GM23248 (cell line): Measurements from ENCODE around the gene SRMS. TPM values are rescaled to one million over a fixed set of nuclear protein-coding genes. Genes with fewer than 3 reads are reported as not detected.

ENCODE experiments used
- DNase-seq: peaks from one replicate; pipeline ENCODE4 v3.0.0-alpha.2; 2015
- H2AFZ ChIP-seq: fragments of 200-600 bp; sonication (generic); 2 replicates; pipeline ENCODE4 v1.6.1; 2016; ENCODE audit warnings: antibody characterized with exemption
- H3F3A ChIP-seq: fragments of 200-600 bp; sonication (generic); 2 replicates; pipeline ENCODE4 v1.6.1; 2016; ENCODE audit warnings: mild to moderate bottlenecking, antibody characterized with exemption, mixed run types; ENCODE audit not compliant: insufficient read depth
- H3K27ac ChIP-seq: fragments of 200-600 bp; sonication (generic); 2 replicates; pipeline ENCODE4 v1.5.1; 2016; ENCODE audit warnings: mild to moderate bottlenecking
- H3K27me3 ChIP-seq: fragments of 200-600 bp; sonication (generic); replicated peaks from 2 replicates; pipeline ENCODE4 v1.6.1; 2016; ENCODE audit warnings: mild to moderate bottlenecking; ENCODE audit not compliant: insufficient read depth
- H3K36me3 ChIP-seq: fragments of 200-600 bp; sonication (generic); 2 replicates; pipeline ENCODE4 v1.6.1; 2016; ENCODE audit warnings: low read depth, mild to moderate bottlenecking
- H3K4me1 ChIP-seq: fragments of 200-600 bp; sonication (generic); 2 replicates; pipeline ENCODE4 v1.6.1; 2016; ENCODE audit warnings: mild to moderate bottlenecking; ENCODE audit not compliant: insufficient read depth
- H3K4me2 ChIP-seq: fragments of 200-600 bp; sonication (generic); one replicate; pipeline ENCODE4 v1.6.1; 2016; ENCODE audit warnings: mild to moderate bottlenecking; ENCODE audit not compliant: unreplicated experiment
- H3K4me3 ChIP-seq: fragments of 200-600 bp; sonication (generic); 2 replicates; pipeline ENCODE4 v1.5.1; 2016; ENCODE audit warnings: mild to moderate bottlenecking
- H3K79me2 ChIP-seq: fragments of 200-600 bp; sonication (generic); 2 replicates; pipeline ENCODE4 v1.6.1; 2016; ENCODE audit warnings: mild to moderate bottlenecking; ENCODE audit not compliant: insufficient read depth
- H3K9ac ChIP-seq: fragments of 200-600 bp; sonication (generic); 2 replicates; pipeline ENCODE4 v1.6.1; 2016; ENCODE audit warnings: mild to moderate bottlenecking
- H3K9me2 ChIP-seq: fragments of 200-600 bp; sonication (generic); 2 replicates; pipeline ENCODE4 v1.6.1; 2016; ENCODE audit warnings: mixed run types, mild to moderate bottlenecking, moderate library complexity; ENCODE audit not compliant: insufficient read depth
- H3K9me3 ChIP-seq: fragments of 200-600 bp; sonication (generic); one replicate; pipeline ENCODE4 v1.6.1; 2017; ENCODE audit warnings: low read depth
- H4K20me1 ChIP-seq: fragments of 200-600 bp; sonication (generic); 2 replicates; pipeline ENCODE4 v1.6.0; 2016; ENCODE audit not compliant: insufficient read depth
- EZH2 ChIP-seq: fragments of 200-600 bp; sonication (generic); IDR thresholded peaks from 2 replicates; pipeline ENCODE4 v1.6.1; 2018; ENCODE audit warnings: antibody characterized with exemption, mild to moderate bottlenecking; ENCODE audit not compliant: insufficient read depth, poor library complexity, severe bottlenecking
- EZH2phosphoT487 ChIP-seq: fragments of 200-600 bp; sonication (generic); IDR thresholded peaks from 2 replicates; pipeline ENCODE4 v1.6.1; 2018; ENCODE audit warnings: antibody characterized with exemption, moderate library complexity, mild to moderate bottlenecking, low read depth; ENCODE audit not compliant: insufficient read depth
- WGBS, 2 experiments: methylation state at CpG; one replicate each; pipeline ENCODE4 v1.1.6; 2015 to 2017; ENCODE audit warnings: low lambda C conversion rate in 2 of 2, low coverage in 1 of 2; ENCODE audit errors: missing lambda C conversion rate in 2 of 2; 5-methylcytosine and 5-hydroxymethylcytosine counted together
- in situ Hi-C: fragments of 300-500 bp; cut with MboI; formaldehyde crosslinking; loops from 2 replicates; pipeline ENCODE4 v1.15.0; 2020
- polyA plus RNA-seq: library from polyadenylated mRNA; unstranded; fragments of >200 nt; fragmentation: Nextera tagmentation; extraction: Ambion mirVana; gene quantifications from 2 replicates; pipeline ENCODE4 v1.2.1, GENCODE V29; 2016
- total RNA-seq: library from RNA; depleted of rRNA; stranded (reverse); fragments of >200 nt; shearing (Covaris generic); gene quantifications from 2 replicates; pipeline ENCODE4 v1.2.3, GENCODE V29; 2014

The SRMS gene
- total and polyA plus RNA-seq, 2 experiments from 2014 or later = not detected

DNA sequence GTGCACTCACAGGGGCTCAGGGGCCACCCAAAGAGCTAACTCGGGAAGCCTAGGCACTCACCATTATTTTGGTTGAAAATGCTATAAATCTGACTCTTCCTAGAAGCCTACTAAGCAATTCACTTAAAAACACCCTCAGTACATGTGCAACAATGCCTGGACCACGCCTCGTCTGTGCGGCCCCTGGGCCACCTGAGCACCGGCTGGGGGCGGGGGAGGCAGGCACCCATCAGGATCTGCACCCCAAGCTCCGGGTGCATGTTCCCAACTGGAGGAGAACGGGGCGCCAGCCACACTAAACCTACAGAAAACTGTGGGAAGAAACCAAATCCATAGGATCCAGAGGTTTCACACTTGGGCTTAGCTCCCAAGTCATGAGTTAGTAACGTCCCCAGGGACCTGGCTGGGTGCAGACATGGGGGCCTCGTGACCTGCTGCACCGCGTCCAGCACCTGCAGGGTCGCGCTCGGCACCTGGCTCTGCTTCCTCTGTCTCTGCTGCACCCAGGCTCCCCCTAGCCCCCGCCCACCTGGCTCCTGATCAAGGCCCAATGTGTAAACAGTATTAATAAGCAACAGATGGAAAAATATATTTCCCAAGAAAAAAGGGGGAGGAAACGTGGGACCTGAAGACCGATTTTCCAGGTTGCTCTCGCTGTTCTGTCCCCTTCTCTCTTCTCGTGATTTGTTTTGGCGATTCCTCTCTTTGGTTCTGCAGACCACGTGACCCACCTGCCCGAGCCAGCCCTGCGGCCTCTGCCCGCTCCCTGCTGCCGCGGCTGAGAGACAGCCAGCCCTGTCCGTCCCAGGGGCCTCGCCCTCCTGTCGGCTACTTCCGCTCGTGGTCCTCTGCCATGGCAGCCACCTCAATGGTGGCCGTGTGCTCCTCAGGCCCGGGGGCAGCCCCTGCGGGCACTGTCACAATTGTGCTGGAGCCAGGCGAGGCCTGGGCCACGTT lies 42.0 kb upstream of the SRMS start:
- 69 to 72% methylated on average over 38 of the region's 38 CpGs for WGBS, 2 experiments
- Histone ChIP-seq H3K9me3 (no peaks in the 10 kb centered on the region), H3F3A (peaks cover 6% of the 10 kb centered on the region; the same call in 1 of the 2 replicates), H3K4me2 (no peak overlapping the region), H2AFZ (no peak overlapping the region), H4K20me1 (no peaks in the 10 kb centered on the region), H3K27ac (no peak overlapping the region), H3K4me1 (peaks cover 8% of the 10 kb centered on the region), H3K9ac (no peak overlapping the region), H3K27me3 (no peaks in the 10 kb centered on the region), H3K79me2 (no peaks in the 10 kb centered on the region), H3K9me2 (no peaks in the 10 kb centered on the region), H3K4me3 (no peak overlapping the region), H3K36me3 (peaks cover 6% of the 10 kb centered on the region; the same call in 1 of the 2 replicates)
- TF ChIP-seq EZH2phosphoT487 = no peak
- TF ChIP-seq EZH2 = no peak
- in situ Hi-C loops = no loop called here
- no peak for DNase-seq

DNA sequence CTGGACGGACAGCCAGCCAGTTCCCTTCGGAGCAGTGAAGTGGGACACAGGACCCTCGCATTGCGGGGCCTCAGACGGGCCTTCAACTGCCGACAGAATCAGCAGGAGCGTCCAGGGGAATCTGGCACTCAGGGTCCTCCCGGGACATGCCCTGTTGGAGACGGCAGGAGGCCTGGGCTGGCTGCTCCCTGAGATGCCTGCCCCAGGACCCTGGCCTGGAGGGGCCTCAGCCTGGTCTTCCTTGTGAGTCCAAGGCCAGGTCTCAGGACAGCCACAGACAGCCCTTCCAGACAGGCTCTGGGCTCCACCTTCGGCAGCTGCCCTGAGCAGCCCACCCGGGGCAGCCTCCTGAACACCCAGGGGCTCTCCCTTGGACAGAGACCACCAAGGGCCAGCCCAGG lies 41.1 kb upstream of the SRMS start:
- Histone ChIP-seq H3K4me2 (no peak overlapping the region), H3K9ac (no peak overlapping the region), H3K79me2 (no peaks in the 10 kb centered on the region), H3K36me3 (peaks cover 6% of the 10 kb centered on the region; the same call in 1 of the 2 replicates), H3K27me3 (no peaks in the 10 kb centered on the region), H3K27ac (no peak overlapping the region), H3F3A (no peaks in the 10 kb centered on the region), H3K9me3 (no peaks in the 10 kb centered on the region), H4K20me1 (no peaks in the 10 kb centered on the region), H3K9me2 (no peaks in the 10 kb centered on the region), H2AFZ (no peak overlapping the region), H3K4me3 (no peak overlapping the region), H3K4me1 (no peaks in the 10 kb centered on the region)
- in situ Hi-C loops = no loop called here
- no peak for TF ChIP-seq EZH2
- TF ChIP-seq EZH2phosphoT487 = no peak
- no peak for DNase-seq
- 89 to 90% methylated on average over 10 to 11 of the region's 11 CpGs for WGBS, 2 experiments

DNA sequence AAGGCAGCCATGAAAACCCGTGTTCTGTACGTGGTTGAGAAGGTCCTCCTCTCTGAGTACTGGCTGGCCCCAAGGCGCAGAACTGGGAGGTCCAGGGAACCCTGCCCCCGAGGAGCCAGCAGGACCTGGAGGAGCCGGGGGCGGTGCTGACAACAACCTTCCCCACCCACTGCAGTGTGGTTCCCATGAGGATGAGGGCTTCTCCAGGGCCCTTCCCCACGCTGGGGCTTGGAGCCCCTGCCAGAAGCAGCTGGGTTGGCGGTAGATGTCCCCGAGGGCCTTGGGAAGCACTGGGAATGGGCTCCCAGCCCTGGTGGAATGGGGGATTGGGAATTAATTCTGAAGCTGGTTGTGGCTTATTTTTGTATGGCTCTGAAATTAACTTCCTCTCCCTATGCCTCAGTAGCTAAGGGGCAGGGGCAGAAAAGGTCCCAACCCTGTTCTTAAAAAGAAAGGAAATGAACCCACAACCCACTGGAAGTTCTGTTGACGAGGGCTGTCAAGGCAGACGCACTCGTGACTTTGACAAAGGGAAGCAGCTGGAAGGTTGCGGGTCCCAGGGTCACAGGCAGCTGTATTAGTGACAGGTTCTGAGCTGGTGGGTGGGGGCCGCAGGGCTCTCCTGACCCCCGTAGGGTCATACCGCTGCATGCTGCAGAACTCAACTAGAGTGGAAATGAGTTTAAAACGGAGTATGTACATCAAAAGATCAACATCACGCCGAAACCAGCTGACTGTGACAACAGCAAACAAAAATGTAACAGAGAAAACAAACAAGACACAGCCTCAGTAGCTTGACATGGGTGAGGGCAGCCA lies 40.4 kb upstream of the SRMS start:
- Histone ChIP-seq H3K4me3 (no peak overlapping the region), H3K27me3 (no peaks in the 10 kb centered on the region), H3K79me2 (no peaks in the 10 kb centered on the region), H3K4me1 (no peaks in the 10 kb centered on the region), H3F3A (no peaks in the 10 kb centered on the region), H3K9me2 (no peaks in the 10 kb centered on the region), H4K20me1 (no peaks in the 10 kb centered on the region), H3K27ac (no peak overlapping the region), H3K9ac (no peak overlapping the region), H3K4me2 (no peak overlapping the region), H2AFZ (no peak overlapping the region), H3K9me3 (no peaks in the 10 kb centered on the region), H3K36me3 (peaks cover 6% of the 10 kb centered on the region; the same call in 1 of the 2 replicates)
- 91 to 94% methylated on average over 19 of the region's 19 CpGs for WGBS, 2 experiments
- in situ Hi-C loops = no loop called here
- TF ChIP-seq EZH2 = no peak
- DNase-seq = no peak

DNA sequence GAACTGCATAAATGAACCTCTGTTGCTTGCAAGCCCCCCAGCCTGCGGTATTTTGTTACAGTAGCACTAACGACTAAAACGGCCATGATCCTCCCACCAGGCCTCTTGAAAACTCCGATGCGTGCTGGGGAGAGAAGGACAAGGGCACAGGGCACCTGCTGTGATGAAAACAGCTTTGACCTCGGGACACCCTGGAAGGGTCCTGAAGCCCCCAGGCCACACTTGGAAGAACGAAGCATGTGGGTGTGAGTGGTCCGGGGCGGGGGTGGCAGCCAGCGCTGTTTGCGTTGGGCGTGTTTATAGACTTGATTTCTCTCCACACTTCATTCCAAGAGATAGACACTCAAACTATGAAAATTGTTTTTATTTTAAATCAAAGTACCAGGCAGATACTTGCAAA lies 39.7 kb upstream of the SRMS start:
- Histone ChIP-seq H3K9me3 (no peaks in the 10 kb centered on the region), H3K27ac (no peak overlapping the region), H3K4me1 (no peaks in the 10 kb centered on the region), H3K9me2 (no peaks in the 10 kb centered on the region), H3K9ac (no peak overlapping the region), H3K27me3 (no peaks in the 10 kb centered on the region), H3K79me2 (no peaks in the 10 kb centered on the region), H3F3A (no peaks in the 10 kb centered on the region), H3K36me3 (peaks cover 6% of the 10 kb centered on the region; the same call in 1 of the 2 replicates), H3K4me3 (no peak overlapping the region), H3K4me2 (no peak overlapping the region), H2AFZ (no peak overlapping the region), H4K20me1 (no peaks in the 10 kb centered on the region)
- in situ Hi-C loops = no loop called here
- WGBS, 2 experiments = 92 to 94% methylated on average over 12 of the region's 12 CpGs
- TF ChIP-seq EZH2phosphoT487 (no peak), EZH2 (no peak)
- DNase-seq = no peak
